Measurements from ENCODE around the gene TNNI2. TPM values are rescaled to one million over a fixed set of nuclear protein-coding genes. Genes with fewer than 3 reads are reported as not detected.

The TNNI2 gene
- total RNA-seq, 1 donor from 2014 or later, result 1.7 TPM

GRCh38 chr11:1822648-1823375, 16.0 kb upstream of the TNNI2 start:
- Mint-ChIP-seq H3K4me1 (ENCODE audit: unreplicated experiment) (peaks cover 3% of the 10 kb centered on the region), H3K36me3 (no peaks in the 10 kb centered on the region), H3K27me3 (no peaks in the 10 kb centered on the region), H3K9me3 (no peaks in the 10 kb centered on the region), H3K4me3 (no peak overlapping the region), H3K27ac (no peak overlapping the region)
- no peak for DNase-seq (ENCODE audit: extremely low spot score, unreplicated experiment)
- no peak for TF ChIP-seq CTCF (conservative IDR thresholded peaks at IDR 0.05)

- H3K9me3 Mint-ChIP-seq, result no peaks in the 10 kb centered on the region
- H3K36me3 Mint-ChIP-seq, result no peaks in the 10 kb centered on the region
- H3K4me3 Mint-ChIP-seq, result no peak overlapping the region
- TF ChIP-seq CTCF (conservative IDR thresholded peaks at IDR 0.05), result no peak
- no peak overlapping the region for H3K27ac Mint-ChIP-seq
- H3K4me1 Mint-ChIP-seq (ENCODE audit: unreplicated experiment), result peaks cover 3% of the 10 kb centered on the region
- DNase-seq (ENCODE audit: extremely low spot score, unreplicated experiment), result no peak
- H3K27me3 Mint-ChIP-seq, result no peaks in the 10 kb centered on the region
Measured at GRCh38 chr11:1823376-1824220, 15.2 kb upstream of the TNNI2 start.

GRCh38 chr11:1824221-1825038, 14.4 kb upstream of the TNNI2 start:
- Mint-ChIP-seq H3K36me3 (no peaks in the 10 kb centered on the region), H3K4me3 (no peak overlapping the region), H3K9me3 (no peaks in the 10 kb centered on the region), H3K4me1 (ENCODE audit: unreplicated experiment) (peaks cover 3% of the 10 kb centered on the region), H3K27ac (no peak overlapping the region), H3K27me3 (no peaks in the 10 kb centered on the region)
- no peak for DNase-seq (ENCODE audit: extremely low spot score, unreplicated experiment)
- no peak for TF ChIP-seq CTCF (conservative IDR thresholded peaks at IDR 0.05)

GRCh38 chr11:1825039-1825740, 13.6 kb upstream of the TNNI2 start:
- Mint-ChIP-seq H3K27ac (no peak overlapping the region), H3K27me3 (no peaks in the 10 kb centered on the region), H3K4me1 (ENCODE audit: unreplicated experiment) (peaks cover 3% of the 10 kb centered on the region), H3K9me3 (no peaks in the 10 kb centered on the region), H3K36me3 (no peaks in the 10 kb centered on the region), H3K4me3 (no peak overlapping the region)
- peak; percentile 84 for TF ChIP-seq CTCF (conservative IDR thresholded peaks at IDR 0.05)
- peak; percentile 77 for DNase-seq (ENCODE audit: extremely low spot score, unreplicated experiment)
